Activated naive CD8-positive, alpha-beta T cell treated with anti-CD3 and anti-CD28 coated beads, Interleukin-2, amount 10 ng/mL, durations not matched to agents 7 days and 5 days (primary cell): ENCODE measurements around the gene DAGLA. TPM values are rescaled to one million over a fixed set of nuclear protein-coding genes. Genes with fewer than 3 reads are reported as not detected.

Experiments used
- ATAC-seq: fragments of 150-1000 bp; cut with Tn5 transposase; one replicate; pipeline ENCODE4 v1.10.0; 2021; ENCODE audit warnings: low read depth, moderate library complexity
- POLR2A ChIA-PET: fragments of 350-600 bp; sonication (Branson Sonifier 250); formaldehyde crosslinking; loops from one replicate; lab custom pipeline; 2021; ENCODE audit warnings: antibody characterized with exemption; lab: Charles Lee
- DNase-seq: peaks from one replicate; pipeline ENCODE4 v3.0.0; 2021
- H3K27ac Mint-ChIP-seq: one replicate; pipeline ENCODE4 v1.8.0; 2022; ENCODE audit warnings: mild to moderate bottlenecking, mixed read lengths
- H3K27me3 Mint-ChIP-seq: one replicate; pipeline ENCODE4 v1.8.0; 2022; ENCODE audit warnings: mild to moderate bottlenecking, moderate library complexity, mixed read lengths
- H3K36me3 Mint-ChIP-seq: one replicate; pipeline ENCODE4 v1.8.0; 2021; ENCODE audit warnings: mild to moderate bottlenecking, mixed read lengths
- H3K4me1 Mint-ChIP-seq: one replicate; pipeline ENCODE4 v1.8.0; 2021; ENCODE audit warnings: mixed read lengths
- H3K4me3 Mint-ChIP-seq: one replicate; pipeline ENCODE4 v1.8.0; 2022; ENCODE audit warnings: mild to moderate bottlenecking, moderate library complexity, mixed read lengths
- H3K9me3 Mint-ChIP-seq: one replicate; pipeline ENCODE4 v1.8.0; 2021; ENCODE audit warnings: mixed read lengths
- total RNA-seq, 2 experiments: library from RNA; stranded (reverse); gene quantifications; one replicate each; pipeline ENCODE4 v1.2.3, GENCODE V29; 2021

The DAGLA gene
- total RNA-seq, 2 experiments from 2014 or later: 0.08 to 0.14 TPM

- no peak for ATAC-seq
- POLR2A ChIA-PET: no interaction called here
- H3K9me3 Mint-ChIP-seq: no peaks in the 10 kb centered on the region
- H3K27me3 Mint-ChIP-seq: peaks cover 23% of the 10 kb centered on the region
- no peak overlapping the region for H3K4me3 Mint-ChIP-seq
- H3K36me3 Mint-ChIP-seq: no peaks in the 10 kb centered on the region
- no peak overlapping the region for H3K27ac Mint-ChIP-seq
- DNase-seq: no peak
- peaks cover 10% of the 10 kb centered on the region for H3K4me1 Mint-ChIP-seq
Observed at GRCh38 chr11:61689164-61689496, 8.9 kb downstream of the DAGLA start.

- no peak overlapping the region for H3K4me3 Mint-ChIP-seq
- H3K4me1 Mint-ChIP-seq: peaks cover 5% of the 10 kb centered on the region
- DNase-seq: no peak
- H3K36me3 Mint-ChIP-seq: no peaks in the 10 kb centered on the region
- H3K27me3 Mint-ChIP-seq: peaks cover 23% of the 10 kb centered on the region
- H3K9me3 Mint-ChIP-seq: no peaks in the 10 kb centered on the region
- POLR2A ChIA-PET: no interaction called here
- no peak for ATAC-seq
- no peak overlapping the region for H3K27ac Mint-ChIP-seq
Observed at GRCh38 chr11:61690706-61691379, 10.7 kb downstream of the DAGLA start.

GRCh38 chr11:61691380-61692156, 11.4 kb downstream of the DAGLA start:
- Mint-ChIP-seq H3K4me3 (no peak overlapping the region), H3K9me3 (no peaks in the 10 kb centered on the region), H3K4me1 (peaks cover 6% of the 10 kb centered on the region), H3K27ac (no peak overlapping the region), H3K36me3 (no peaks in the 10 kb centered on the region), H3K27me3 (peaks cover 23% of the 10 kb centered on the region)
- DNase-seq (no peak), ATAC-seq (no peak)
- POLR2A ChIA-PET: interaction anchor here (0.9 kb wide), 1 partner anchor 25 kb away, joined by 3 read pairs; no protein-coding TSS in a partner anchor

- H3K36me3 Mint-ChIP-seq: no peaks in the 10 kb centered on the region
- DNase-seq: no peak
- H3K9me3 Mint-ChIP-seq: no peaks in the 10 kb centered on the region
- POLR2A ChIA-PET: no interaction called here
- H3K27ac Mint-ChIP-seq: no peak overlapping the region
- H3K27me3 Mint-ChIP-seq: peaks cover 12% of the 10 kb centered on the region
- H3K4me3 Mint-ChIP-seq: no peak overlapping the region
- peaks cover 20% of the 10 kb centered on the region for H3K4me1 Mint-ChIP-seq
- no peak for ATAC-seq
Observed at GRCh38 chr11:61693922-61694601, 13.9 kb downstream of the DAGLA start.

- POLR2A ChIA-PET: no interaction called here
- H3K27me3 Mint-ChIP-seq: peaks cover 14% of the 10 kb centered on the region
- H3K36me3 Mint-ChIP-seq: no peaks in the 10 kb centered on the region
- peaks cover 20% of the 10 kb centered on the region for H3K4me1 Mint-ChIP-seq
- H3K4me3 Mint-ChIP-seq: no peak overlapping the region
- ATAC-seq (no peak), DNase-seq (no peak)
- no peaks in the 10 kb centered on the region for H3K9me3 Mint-ChIP-seq
- H3K27ac Mint-ChIP-seq: no peak overlapping the region
Observed at GRCh38 chr11:61694602-61694939, 14.4 kb downstream of the DAGLA start.

GRCh38 chr11:61694946-61695706, 14.9 kb downstream of the DAGLA start:
- H3K27ac Mint-ChIP-seq: no peak overlapping the region
- H3K9me3 Mint-ChIP-seq: no peaks in the 10 kb centered on the region
- no peaks in the 10 kb centered on the region for H3K36me3 Mint-ChIP-seq
- POLR2A ChIA-PET: interaction anchor here (0.7 kb wide), 1 partner anchor 430 kb away, joined by 3 read pairs; no protein-coding TSS in a partner anchor
- DNase-seq (no peak), ATAC-seq (no peak)
- peaks cover 20% of the 10 kb centered on the region for H3K4me1 Mint-ChIP-seq
- peaks cover 15% of the 10 kb centered on the region for H3K27me3 Mint-ChIP-seq
- H3K4me3 Mint-ChIP-seq: peak overlapping the region; percentile 52

- DNase-seq (peak; percentile 80), ATAC-seq (peak; percentile 98)
- POLR2A ChIA-PET: interaction anchor here (1.3 kb wide), 1 partner anchor 24 kb away, joined by 4 read pairs; no protein-coding TSS in a partner anchor
- Mint-ChIP-seq H3K4me1 (peaks cover 20% of the 10 kb centered on the region), H3K4me3 (peak overlapping the region; percentile 52), H3K9me3 (no peaks in the 10 kb centered on the region), H3K36me3 (no peaks in the 10 kb centered on the region), H3K27me3 (peaks cover 12% of the 10 kb centered on the region), H3K27ac (peak overlapping the region; percentile 70)
Observed at GRCh38 chr11:61695917-61696316, 15.7 kb downstream of the DAGLA start.

GRCh38 chr11:61696602-61697001, 16.4 kb downstream of the DAGLA start:
- Mint-ChIP-seq H3K4me1 (peaks cover 20% of the 10 kb centered on the region), H3K27ac (no peak overlapping the region), H3K36me3 (no peaks in the 10 kb centered on the region), H3K9me3 (no peaks in the 10 kb centered on the region), H3K4me3 (no peak overlapping the region), H3K27me3 (peaks cover 9% of the 10 kb centered on the region)
- DNase-seq (no peak), ATAC-seq (no peak)
- POLR2A ChIA-PET: interaction anchor here (1.3 kb wide), 1 partner anchor 23 kb away, joined by 4 read pairs; no protein-coding TSS in a partner anchor

GRCh38 chr11:61697078-61697502, 16.9 kb downstream of the DAGLA start:
- Mint-ChIP-seq H3K27ac (no peak overlapping the region), H3K9me3 (no peaks in the 10 kb centered on the region), H3K27me3 (peaks cover 9% of the 10 kb centered on the region), H3K4me3 (no peak overlapping the region), H3K4me1 (peaks cover 20% of the 10 kb centered on the region), H3K36me3 (no peaks in the 10 kb centered on the region)
- no peak for ATAC-seq
- POLR2A ChIA-PET: interaction anchor here (1.3 kb wide), 1 partner anchor 23 kb away, joined by 4 read pairs; no protein-coding TSS in a partner anchor
- no peak for DNase-seq

GRCh38 chr11:61697764-61698163, 17.6 kb downstream of the DAGLA start:
- no peaks in the 10 kb centered on the region for H3K9me3 Mint-ChIP-seq
- H3K4me3 Mint-ChIP-seq: no peak overlapping the region
- H3K27ac Mint-ChIP-seq: peak overlapping the region; percentile 61
- ATAC-seq (no peak), DNase-seq (no peak)
- H3K27me3 Mint-ChIP-seq: peaks cover 7% of the 10 kb centered on the region
- POLR2A ChIA-PET: no interaction called here
- H3K4me1 Mint-ChIP-seq: peaks cover 24% of the 10 kb centered on the region
- no peaks in the 10 kb centered on the region for H3K36me3 Mint-ChIP-seq

- Mint-ChIP-seq H3K27me3 (peaks cover 5% of the 10 kb centered on the region), H3K4me1 (peaks cover 25% of the 10 kb centered on the region), H3K27ac (peak overlapping the region; percentile 61), H3K4me3 (no peak overlapping the region), H3K9me3 (no peaks in the 10 kb centered on the region), H3K36me3 (no peaks in the 10 kb centered on the region)
- POLR2A ChIA-PET: interaction anchor here (1.1 kb wide), 1 partner anchor 10 kb away, joined by 5 read pairs; no protein-coding TSS in a partner anchor
- no peak for ATAC-seq
- no peak for DNase-seq
Observed at GRCh38 chr11:61698173-61698948, 18.2 kb downstream of the DAGLA start.

- peaks cover 27% of the 10 kb centered on the region for H3K4me1 Mint-ChIP-seq
- no peak overlapping the region for H3K27ac Mint-ChIP-seq
- no peaks in the 10 kb centered on the region for H3K9me3 Mint-ChIP-seq
- ATAC-seq (no peak), DNase-seq (no peak)
- POLR2A ChIA-PET: no interaction called here
- no peak overlapping the region for H3K4me3 Mint-ChIP-seq
- H3K36me3 Mint-ChIP-seq: no peaks in the 10 kb centered on the region
- H3K27me3 Mint-ChIP-seq: peaks cover 10% of the 10 kb centered on the region
Observed at GRCh38 chr11:61699737-61700160, 19.6 kb downstream of the DAGLA start.
